ENCODE measurements around the gene ZNF559. TPM values are rescaled to one million over a fixed set of nuclear protein-coding genes. Genes with fewer than 3 reads are reported as not detected.

Gene ZNF559
- total RNA-seq, 1 experiment from 2014 or later, result 10.9 TPM

- Histone ChIP-seq H2AFZ (ENCODE audit: low read depth, low read length, poor library complexity, severe bottlenecking) (no peak overlapping the region), H3K36me3 (ENCODE audit: control insufficient read depth in 1 of 2, insufficient read depth in 2 of 2, low read length in 2 of 2) (no peaks in the 10 kb centered on the region), H3K9me3 (ENCODE audit: control insufficient read depth in 1 of 2, insufficient read depth in 1 of 2, low read depth in 1 of 2, low read length in 2 of 2) (peaks cover 8 to 9% of the 10 kb centered on the region in 2 experiments; a peak in 2 of 4 replicates), H3K4me1 (ENCODE audit: control insufficient read depth in 1 of 2, insufficient read depth in 2 of 2, low read length in 2 of 2) (no peaks in the 10 kb centered on the region), H4K20me1 (ENCODE audit: insufficient read depth) (no peaks in the 10 kb centered on the region), H3K9me2 (ENCODE audit: insufficient read depth) (no peaks in the 10 kb centered on the region), H3K4me3 (replicated peaks in 1 of 2; ENCODE audit: low read depth in 1 of 2, low read length in 2 of 2) (no peak overlapping the region), H3K4me2 (ENCODE audit: low read length) (no peak overlapping the region), H3K27ac (ENCODE audit: low read depth, low read length) (no peak overlapping the region), H3K9ac (ENCODE audit: low read length) (no peak overlapping the region), H3K27me3 (ENCODE audit: insufficient read depth, low read length) (no peaks in the 10 kb centered on the region), H3K79me2 (ENCODE audit: insufficient read depth, low read length) (no peaks in the 10 kb centered on the region)
- ChIA-PET RAD21 (ENCODE audit: low non-redundant PET in 1 of 2, low total read pairs in 2 of 2, uncharacterized antibody in 2 of 2, unreplicated experiment in 2 of 2) (no interaction called here), POLR2A (no interaction called here), CTCF (no interaction called here)
- ATAC-seq (no peak), DNase-seq (ENCODE audit: low read depth, low spot score) (no peak)
- intact Hi-C loops (cut with micrococcal nuclease), result no loop called here
- TF ChIP-seq REST (IDR thresholded peaks at IDR 0.05; ENCODE audit: low read depth) (no peak), SRF (IDR thresholded peaks at IDR 0.05; ENCODE audit: low read depth) (no peak), ZBTB33 (IDR thresholded peaks at IDR 0.05; ENCODE audit: extremely low read depth, insufficient replicate concordance, low read length) (no peak), TCF7L2 (IDR thresholded peaks at IDR 0.05; ENCODE audit: borderline replicate concordance, extremely low read depth, insufficient read depth, insufficient read length) (no peak), POLR2AphosphoS5 (IDR thresholded peaks at IDR 0.05; ENCODE audit: low read depth, low read length) (no peak), POLR2A (IDR thresholded peaks at IDR 0.05; ENCODE audit: borderline replicate concordance, extremely low read depth, insufficient read depth, insufficient read length) (no peak), SIN3A (IDR thresholded peaks at IDR 0.05; ENCODE audit: low read depth) (no peak), FOSL1 (IDR thresholded peaks at IDR 0.05; ENCODE audit: low read depth) (no peak), ZFX (IDR thresholded peaks at IDR 0.05) (no peak), YY1 (IDR thresholded peaks at IDR 0.05; ENCODE audit: extremely low read depth, insufficient replicate concordance, low read depth, low read length) (no peak), EZH2phosphoT487 (IDR thresholded peaks at IDR 0.05; ENCODE audit: borderline replicate concordance) (no peak), ATF3 (IDR thresholded peaks at IDR 0.05) (no peak), ELF1 (IDR thresholded peaks at IDR 0.05; ENCODE audit: borderline replicate concordance, low read depth) (no peak), SP1 (IDR thresholded peaks at IDR 0.05; ENCODE audit: low read depth) (no peak), EGR1 (IDR thresholded peaks at IDR 0.05; ENCODE audit: low read depth) (no peak), CTCF (IDR thresholded peaks at IDR 0.05 in 2 of 3, conservative IDR thresholded peaks at IDR 0.05 in 1 of 3; ENCODE audit: borderline replicate concordance in 1 of 3, insufficient read depth in 1 of 3, low read depth in 2 of 3, low read length in 2 of 3) (no peak), MAX (IDR thresholded peaks at IDR 0.05) (no peak), EZH2 (IDR thresholded peaks at IDR 0.05) (no peak), JUND (IDR thresholded peaks at IDR 0.05) (no peak)
- no TSS peak for BruUV-seq (replicated peaks)
Measured at GRCh38 chr19:9353011-9353410, 29.0 kb downstream of the ZNF559 start.
